Kidney epithelial cell (primary cell): Measurements from ENCODE around the gene P3H3. TPM values are rescaled to one million over a fixed set of nuclear protein-coding genes. Genes with fewer than 3 reads are reported as not detected.

Experiments used
- DNase-seq: peaks from one replicate; pipeline ENCODE4 v3.0.0-alpha.2; 2010; ENCODE audit warnings: low read depth
- H3K27me3 ChIP-seq: 2 replicates; pipeline ENCODE4 v1.6.0; 2011; ENCODE audit warnings: low read length; ENCODE audit not compliant: control insufficient read depth, insufficient read depth
- H3K36me3 ChIP-seq: 2 replicates; pipeline ENCODE4 v1.5.1; 2011; ENCODE audit warnings: low read length; ENCODE audit not compliant: control insufficient read depth, insufficient read depth
- H3K4me3 ChIP-seq: 2 replicates; pipeline ENCODE4 v1.5.1; 2011; ENCODE audit warnings: low read depth, mild to moderate bottlenecking, control low read depth, low read length
- total RNA-seq: library from RNA; depleted of rRNA; stranded (reverse); fragments of >200 nt; gene quantifications from 2 replicates; pipeline ENCODE4 v1.2.3, GENCODE V29; 2015
- TF ChIP-seq, protein P1 (sequence below): IDR thresholded peaks from 2 replicates; pipeline ENCODE4 v1.5.1; 2011; ENCODE audit warnings: mild to moderate bottlenecking, moderate library complexity, low read length, control low read depth, inconsistent platforms; ENCODE audit not compliant: insufficient read depth, poor library complexity, severe bottlenecking

Gene P3H3
- total RNA-seq, 1 donor from 2014 or later, result 21.8 TPM

DNA sequence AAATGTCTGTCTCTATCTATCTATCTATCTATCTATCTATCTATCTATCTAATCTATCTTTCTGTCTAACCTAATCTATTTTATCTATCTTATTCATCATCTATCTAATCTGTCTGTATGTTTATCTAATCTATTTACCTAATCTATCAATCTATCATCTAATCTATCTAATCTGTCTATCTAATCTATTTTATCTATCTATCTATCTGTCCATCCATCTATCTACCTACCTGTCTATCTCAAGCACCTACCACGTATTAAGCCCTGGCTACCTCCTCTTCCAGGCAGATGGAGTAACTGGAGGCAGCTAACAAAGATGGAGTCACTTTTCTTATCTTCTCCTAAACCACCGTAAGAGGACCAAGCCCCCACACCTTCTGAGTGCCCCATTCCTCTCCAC lies 33.1 kb upstream of the P3H3 start:
- DNase-seq, result no peak
- TF ChIP-seq, protein P1, sequence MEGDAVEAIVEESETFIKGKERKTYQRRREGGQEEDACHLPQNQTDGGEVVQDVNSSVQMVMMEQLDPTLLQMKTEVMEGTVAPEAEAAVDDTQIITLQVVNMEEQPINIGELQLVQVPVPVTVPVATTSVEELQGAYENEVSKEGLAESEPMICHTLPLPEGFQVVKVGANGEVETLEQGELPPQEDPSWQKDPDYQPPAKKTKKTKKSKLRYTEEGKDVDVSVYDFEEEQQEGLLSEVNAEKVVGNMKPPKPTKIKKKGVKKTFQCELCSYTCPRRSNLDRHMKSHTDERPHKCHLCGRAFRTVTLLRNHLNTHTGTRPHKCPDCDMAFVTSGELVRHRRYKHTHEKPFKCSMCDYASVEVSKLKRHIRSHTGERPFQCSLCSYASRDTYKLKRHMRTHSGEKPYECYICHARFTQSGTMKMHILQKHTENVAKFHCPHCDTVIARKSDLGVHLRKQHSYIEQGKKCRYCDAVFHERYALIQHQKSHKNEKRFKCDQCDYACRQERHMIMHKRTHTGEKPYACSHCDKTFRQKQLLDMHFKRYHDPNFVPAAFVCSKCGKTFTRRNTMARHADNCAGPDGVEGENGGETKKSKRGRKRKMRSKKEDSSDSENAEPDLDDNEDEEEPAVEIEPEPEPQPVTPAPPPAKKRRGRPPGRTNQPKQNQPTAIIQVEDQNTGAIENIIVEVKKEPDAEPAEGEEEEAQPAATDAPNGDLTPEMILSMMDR, result no peak
- Histone ChIP-seq H3K36me3 (no peaks in the 10 kb centered on the region), H3K27me3 (peaks cover 2% of the 10 kb centered on the region), H3K4me3 (no peak overlapping the region)

DNA sequence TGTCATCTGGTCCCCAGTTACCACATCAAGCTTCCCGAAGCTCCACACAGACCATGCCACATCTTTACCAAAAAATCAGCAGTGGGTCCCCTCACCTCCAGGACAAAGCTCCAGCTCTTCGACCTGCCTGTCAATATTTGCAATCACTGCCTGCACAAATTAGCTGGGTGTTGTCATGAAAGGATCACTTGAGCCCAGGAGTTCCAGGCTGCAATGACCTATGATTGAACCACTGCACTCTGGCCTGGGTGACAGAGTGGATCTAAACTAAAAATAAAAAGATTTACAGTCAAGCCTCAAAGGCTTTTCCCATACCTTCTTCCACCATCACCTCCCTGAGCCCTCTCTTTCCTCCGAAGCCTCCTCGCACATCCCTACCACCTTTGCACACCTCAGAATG lies 31.6 kb upstream of the P3H3 start:
- H3K36me3 ChIP-seq, result no peaks in the 10 kb centered on the region
- peaks cover 2% of the 10 kb centered on the region for H3K27me3 ChIP-seq
- TF ChIP-seq, protein P1, result no peak
- DNase-seq, result no peak
- H3K4me3 ChIP-seq, result no peak overlapping the region

DNA sequence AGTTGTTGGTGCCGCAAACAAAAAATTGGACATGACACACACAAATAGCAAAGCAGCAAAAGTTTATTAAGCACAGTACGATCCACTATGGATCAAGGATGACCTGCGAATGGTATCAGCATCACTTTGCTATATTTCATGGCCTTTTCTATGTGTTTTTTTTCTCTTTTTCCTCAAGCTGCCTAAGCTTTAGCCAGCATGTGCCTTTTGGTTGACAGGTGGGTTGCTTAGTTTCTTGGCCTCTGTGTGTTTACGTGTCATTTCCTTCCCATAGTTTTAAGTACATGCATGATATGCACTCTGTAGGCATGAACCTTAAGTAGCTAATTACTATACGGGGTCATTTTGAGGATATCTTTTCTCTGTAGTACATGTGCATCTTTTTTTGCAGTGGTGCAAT lies 29.1 kb upstream of the P3H3 start:
- H3K27me3 ChIP-seq, result peaks cover 2% of the 10 kb centered on the region
- H3K4me3 ChIP-seq, result no peak overlapping the region
- H3K36me3 ChIP-seq, result no peaks in the 10 kb centered on the region
- no peak for DNase-seq
- TF ChIP-seq, protein P1, result no peak

DNA sequence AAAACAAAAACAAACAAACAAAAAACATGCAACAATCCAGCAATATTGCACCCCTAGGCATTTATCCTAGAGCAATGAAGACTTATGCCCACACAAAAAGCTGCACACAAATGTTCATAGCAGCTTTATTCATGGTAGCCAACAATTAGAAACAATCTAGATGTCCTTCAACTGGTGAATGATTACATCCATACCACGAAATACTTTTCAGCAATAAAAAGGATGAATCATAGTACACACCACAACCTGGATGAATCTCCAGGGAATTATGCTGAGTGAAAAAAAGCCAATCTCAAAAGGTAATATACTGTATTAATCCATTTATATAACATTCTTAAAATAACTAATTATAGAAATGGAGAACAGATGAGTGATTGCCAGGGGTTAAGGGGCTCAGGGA lies 21.0 kb upstream of the P3H3 start:
- no peak for DNase-seq
- Histone ChIP-seq H3K36me3 (no peaks in the 10 kb centered on the region), H3K27me3 (peaks cover 3% of the 10 kb centered on the region), H3K4me3 (no peak overlapping the region)
- TF ChIP-seq, protein P1, result no peak

DNA sequence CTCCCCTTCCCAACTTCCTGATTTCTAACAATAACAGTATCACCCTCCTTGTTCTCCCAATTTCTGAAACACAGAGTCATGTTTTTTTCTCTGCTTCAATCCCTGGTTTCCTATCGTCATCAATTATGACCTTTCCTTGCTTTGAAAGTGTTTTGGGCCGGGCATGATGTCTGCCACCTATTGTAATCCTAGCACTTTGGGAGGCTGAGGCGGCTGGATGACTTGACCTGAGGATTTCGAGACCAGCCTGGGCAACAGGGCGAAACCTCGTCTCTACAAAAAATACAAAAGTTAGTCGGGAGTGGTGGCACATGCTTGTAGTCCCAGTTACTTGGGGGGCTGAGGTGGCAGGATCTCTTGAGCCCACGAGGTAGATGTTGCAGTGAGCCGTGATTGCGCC lies 19.2 kb upstream of the P3H3 start:
- Histone ChIP-seq H3K36me3 (no peaks in the 10 kb centered on the region), H3K27me3 (peaks cover 3% of the 10 kb centered on the region), H3K4me3 (no peak overlapping the region)
- DNase-seq, result no peak
- TF ChIP-seq, protein P1, result no peak

DNA sequence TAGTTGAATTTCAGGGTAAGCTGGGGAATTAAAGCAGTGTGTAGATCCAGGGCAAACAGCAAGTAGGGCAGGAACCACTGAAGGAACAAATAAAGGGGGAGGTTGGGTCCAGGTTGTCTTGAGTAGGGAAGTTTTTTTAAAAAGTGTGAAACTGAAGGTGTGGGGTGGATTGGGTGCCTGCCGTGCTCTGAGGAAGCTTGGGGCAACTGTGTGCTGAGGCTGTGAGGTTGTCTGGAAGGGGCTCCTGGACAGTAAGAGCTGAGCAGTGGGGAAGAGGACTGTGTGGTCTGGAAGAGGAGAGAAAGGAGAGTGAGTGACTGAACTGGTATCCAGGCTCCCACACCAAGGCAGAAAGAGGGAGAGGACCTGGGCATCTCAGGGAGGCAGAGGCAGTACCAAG lies 17.4 kb upstream of the P3H3 start:
- DNase-seq, result no peak
- H3K27me3 ChIP-seq, result peaks cover 9% of the 10 kb centered on the region
- TF ChIP-seq, protein P1, result no peak
- H3K4me3 ChIP-seq, result no peak overlapping the region
- no peaks in the 10 kb centered on the region for H3K36me3 ChIP-seq
